ENCODE results near the gene PI4K2A.
A peak's percentile ranks its signal among the peaks of the same experiment; 100 is the strongest.
"Not testable (repeated sequence)": the region's sequence is repeated elsewhere in the genome, so short reads cannot be mapped to it uniquely, and the experiment has no call there.

Gene PI4K2A

DNA sequence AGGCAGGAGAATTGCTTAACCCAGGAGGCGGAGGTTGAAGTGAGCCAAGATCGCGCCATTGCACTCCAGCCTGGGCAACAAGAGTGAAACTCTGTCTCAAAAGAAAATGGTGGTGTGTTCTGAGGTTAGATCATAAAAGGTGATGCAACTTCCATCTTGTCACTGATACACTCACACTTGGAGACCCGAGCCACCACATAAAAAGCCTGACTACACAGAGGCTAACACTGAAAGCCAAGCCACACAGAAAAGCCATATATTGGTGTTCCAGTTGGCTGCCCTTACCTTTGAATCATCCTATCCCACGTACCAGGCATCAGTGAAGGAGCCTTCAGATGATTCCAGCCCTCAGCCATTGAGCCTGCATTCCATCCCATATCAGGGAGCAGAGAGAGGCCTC is 11.2 kb upstream of the PI4K2A start:
- H3K4me3 ChIP-seq (ENCODE audit: control insufficient read depth, low read depth, low read length) = no peak overlapping the region
- DNase-seq (ENCODE audit: low read depth) = no peak
- TF ChIP-seq, protein P1, sequence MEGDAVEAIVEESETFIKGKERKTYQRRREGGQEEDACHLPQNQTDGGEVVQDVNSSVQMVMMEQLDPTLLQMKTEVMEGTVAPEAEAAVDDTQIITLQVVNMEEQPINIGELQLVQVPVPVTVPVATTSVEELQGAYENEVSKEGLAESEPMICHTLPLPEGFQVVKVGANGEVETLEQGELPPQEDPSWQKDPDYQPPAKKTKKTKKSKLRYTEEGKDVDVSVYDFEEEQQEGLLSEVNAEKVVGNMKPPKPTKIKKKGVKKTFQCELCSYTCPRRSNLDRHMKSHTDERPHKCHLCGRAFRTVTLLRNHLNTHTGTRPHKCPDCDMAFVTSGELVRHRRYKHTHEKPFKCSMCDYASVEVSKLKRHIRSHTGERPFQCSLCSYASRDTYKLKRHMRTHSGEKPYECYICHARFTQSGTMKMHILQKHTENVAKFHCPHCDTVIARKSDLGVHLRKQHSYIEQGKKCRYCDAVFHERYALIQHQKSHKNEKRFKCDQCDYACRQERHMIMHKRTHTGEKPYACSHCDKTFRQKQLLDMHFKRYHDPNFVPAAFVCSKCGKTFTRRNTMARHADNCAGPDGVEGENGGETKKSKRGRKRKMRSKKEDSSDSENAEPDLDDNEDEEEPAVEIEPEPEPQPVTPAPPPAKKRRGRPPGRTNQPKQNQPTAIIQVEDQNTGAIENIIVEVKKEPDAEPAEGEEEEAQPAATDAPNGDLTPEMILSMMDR (conservative IDR thresholded peaks at IDR 0.05; ENCODE audit: control insufficient read depth, insufficient read depth, low read depth, low read length) = no peak

- H3K4me3 ChIP-seq (ENCODE audit: control insufficient read depth, low read depth, low read length) = no peak overlapping the region
Observed at GRCh38 chr10:97631098-97631497, 9.4 kb upstream of the PI4K2A start.

GRCh38 chr10:97632949-97633884 is 7.3 kb upstream of the PI4K2A start, which contains the start of gene MORN4:
Gene MORN4, minus strand, starts transcription at chr10:97633500. Its CDS starts 13,847 bp downstream, at chr10:97619653.
- H3K4me3 ChIP-seq (ENCODE audit: control insufficient read depth, low read depth, low read length) = peak within 1 kb of the TSS; percentile 88
- peak; percentile 87 for DNase-seq (ENCODE audit: low read depth)
- TF ChIP-seq, protein P1 (conservative IDR thresholded peaks at IDR 0.05; ENCODE audit: control insufficient read depth, insufficient read depth, low read depth, low read length) = no peak

More at GRCh38 chr10:97631098-97631497, 9.4 kb upstream of the PI4K2A start:
- TF ChIP-seq, protein P1 (conservative IDR thresholded peaks at IDR 0.05; ENCODE audit: control insufficient read depth, insufficient read depth, low read depth, low read length) = no peak
- peak; percentile 47 for DNase-seq (ENCODE audit: low read depth)

GRCh38 chr10:97633921-97634320 is 6.5 kb upstream of the PI4K2A start:
- peak overlapping the region; percentile 88 for H3K4me3 ChIP-seq (ENCODE audit: control insufficient read depth, low read depth, low read length)
- no peak for DNase-seq (ENCODE audit: low read depth)
- TF ChIP-seq, protein P1 (conservative IDR thresholded peaks at IDR 0.05; ENCODE audit: control insufficient read depth, insufficient read depth, low read depth, low read length) = peak; percentile 19

DNA sequence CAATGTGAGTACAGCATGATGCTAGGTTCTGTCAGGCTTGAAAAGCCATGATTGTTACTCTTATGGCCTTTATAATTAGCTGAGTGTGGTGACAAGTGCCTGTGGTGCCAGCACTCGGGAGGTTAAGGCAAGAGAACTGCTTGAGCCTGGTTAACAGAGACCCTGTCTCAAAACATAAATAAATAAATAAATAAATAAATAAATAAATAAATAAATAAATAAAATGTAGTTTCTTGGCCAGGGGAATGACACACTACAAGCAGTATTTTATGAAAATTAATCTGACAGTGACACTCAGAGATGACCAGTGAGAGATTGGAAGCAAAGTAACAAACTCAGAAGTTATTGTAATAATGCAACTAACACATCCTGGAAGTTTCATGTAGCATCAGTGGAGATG is 4.9 kb upstream of the PI4K2A start:
- no peak overlapping the region for H3K4me3 ChIP-seq (ENCODE audit: control insufficient read depth, low read depth, low read length)
- DNase-seq (ENCODE audit: low read depth) = no peak
- TF ChIP-seq, protein P1 (conservative IDR thresholded peaks at IDR 0.05; ENCODE audit: control insufficient read depth, insufficient read depth, low read depth, low read length) = no peak

DNA sequence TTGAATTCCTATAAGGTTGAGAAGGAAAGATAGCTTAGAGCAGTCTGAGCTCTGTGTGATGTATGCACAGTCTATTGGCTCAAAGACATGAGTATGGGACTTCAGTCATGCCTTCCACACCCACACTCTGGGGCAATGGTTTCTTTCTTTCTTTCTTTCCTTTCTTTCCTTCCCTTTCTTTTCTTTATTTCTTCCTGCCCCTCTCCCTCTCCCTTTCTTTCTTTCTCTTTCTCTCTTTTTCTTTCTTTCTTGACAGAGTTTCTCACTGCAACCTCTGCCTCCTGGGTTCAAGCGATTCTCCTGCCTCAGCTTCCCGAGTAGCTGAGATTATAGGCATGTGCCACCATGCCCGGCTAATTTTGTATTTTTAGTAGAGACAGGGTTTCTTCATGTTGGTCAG is 1.4 kb upstream of the PI4K2A start:
- H3K4me3 ChIP-seq (ENCODE audit: control insufficient read depth, low read depth, low read length); DNase-seq (ENCODE audit: low read depth): not testable (repeated sequence)

All from fibroblast of mammary gland (primary cell).